Measurements from ENCODE around the gene STIP1. TPM values are rescaled to one million over a fixed set of nuclear protein-coding genes. Genes with fewer than 3 reads are reported as not detected.

Gene STIP1
- total RNA-seq, 4 donors from 2014 or later = 53.3 to 109 (median 79.8) TPM

- no peak overlapping the region for H3K27ac ChIP-seq
- WGBS, 2 donors = 65 to 80% methylated on average over 7 of the region's 7 CpGs
- no peaks in the 10 kb centered on the region for H3K9me3 ChIP-seq
- no peaks in the 10 kb centered on the region for H3K27me3 ChIP-seq
- H3K4me3 ChIP-seq = no peak overlapping the region
- H3K36me3 ChIP-seq = peaks cover 0 to 9% (median 0%) of the 10 kb centered on the region in 3 donors
- no peak for DNase-seq (ENCODE audit: low spot score in 2 of 2)
- TF ChIP-seq CTCF (IDR thresholded peaks at IDR 0.05) = no peak
- no peak for TF ChIP-seq EP300 (IDR thresholded peaks at IDR 0.05)
- TF ChIP-seq POLR2A (IDR thresholded peaks at IDR 0.05) = no peak
- peaks cover 0 to 82% (median 37%) of the 10 kb centered on the region in 4 donors for H3K4me1 ChIP-seq
Observed at GRCh38 chr11:64248578-64248977, 62.6 kb downstream of the STIP1 start.

- TF ChIP-seq POLR2A (IDR thresholded peaks at IDR 0.05) (no peak), CTCF (IDR thresholded peaks at IDR 0.05) (no peak), EP300 (IDR thresholded peaks at IDR 0.05) (no peak)
- peaks cover 0 to 83% (median 37%) of the 10 kb centered on the region in 4 donors for H3K4me1 ChIP-seq
- 85 to 94% methylated on average over 3 to 4 of the region's 4 CpGs for WGBS, 2 donors
- H3K4me3 ChIP-seq = no peak overlapping the region
- H3K27me3 ChIP-seq = no peaks in the 10 kb centered on the region
- no peak overlapping the region for H3K27ac ChIP-seq
- H3K9me3 ChIP-seq = no peaks in the 10 kb centered on the region
- peaks cover 0 to 5% (median 0%) of the 10 kb centered on the region in 3 donors for H3K36me3 ChIP-seq
- no peak for DNase-seq (ENCODE audit: low spot score in 2 of 2)
Observed at GRCh38 chr11:64249038-64249437, 63.1 kb downstream of the STIP1 start.

- DNase-seq (ENCODE audit: low spot score in 2 of 2) = no peak
- peaks cover 0 to 79% (median 36%) of the 10 kb centered on the region in 4 donors for H3K4me1 ChIP-seq
- TF ChIP-seq CTCF (IDR thresholded peaks at IDR 0.05) = no peak
- TF ChIP-seq EP300 (IDR thresholded peaks at IDR 0.05) = no peak
- no peak for TF ChIP-seq POLR2A (IDR thresholded peaks at IDR 0.05)
- H3K27ac ChIP-seq = no peak overlapping the region
- no peaks in the 10 kb centered on the region for H3K27me3 ChIP-seq
- no peak overlapping the region for H3K4me3 ChIP-seq
- peaks cover 0 to 4% (median 0%) of the 10 kb centered on the region in 3 donors for H3K36me3 ChIP-seq
- no peaks in the 10 kb centered on the region for H3K9me3 ChIP-seq
- WGBS, 2 donors = 82 to 88% methylated on average over 8 of the region's 8 CpGs
Observed at GRCh38 chr11:64249563-64250414, 63.8 kb downstream of the STIP1 start.

- Histone ChIP-seq H3K4me1 (peaks cover 0 to 72% (median 31%) of the 10 kb centered on the region in 4 donors), H3K4me3 (peak overlapping the region; percentile 45 to 96 (median 63)), H3K27me3 (no peaks in the 10 kb centered on the region), H3K27ac (peak overlapping the region in 3 of 4 donors; percentile 75 to 89 (median 77)), H3K9me3 (no peaks in the 10 kb centered on the region), H3K36me3 (peaks cover 0 to 12% (median 0%) of the 10 kb centered on the region in 3 donors)
- no peak for DNase-seq (ENCODE audit: low spot score in 2 of 2)
- 16 to 33% methylated on average over 9 of the region's 13 CpGs for WGBS, 2 donors
- no peak for TF ChIP-seq EP300 (IDR thresholded peaks at IDR 0.05)
- TF ChIP-seq CTCF (IDR thresholded peaks at IDR 0.05) = no peak
- no peak for TF ChIP-seq POLR2A (IDR thresholded peaks at IDR 0.05)
Observed at GRCh38 chr11:64250415-64251015, 64.5 kb downstream of the STIP1 start.

Measured in tibial nerve (tissue), 4 donors.